HEK293T (cell line): Measurements from ENCODE around the gene GPR37.

ENCODE experiments used
- CTCF ChIA-PET: fragments of 350-600 bp; formaldehyde crosslinking; extraction: SDS; loops from one replicate; lab custom pipeline; 2021; ENCODE audit warnings: antibody characterized with exemption, inconsistent platforms; lab: Yijun Ruan, JAX
- POLR2A ChIA-PET: fragments of 350-600 bp; formaldehyde crosslinking; extraction: SDS; loops from one replicate; lab custom pipeline; 2020; ENCODE audit warnings: antibody characterized with exemption, inconsistent platforms; lab: Yijun Ruan, JAX
- DNase-seq: peaks from one replicate; pipeline ENCODE4 v3.0.0; 2012; ENCODE audit warnings: mixed read lengths; ENCODE audit errors: extremely low spot score
- ARNT ChIP-seq: fragments of 450-650 bp; IDR thresholded peaks from 2 replicates; pipeline ENCODE4 v1.6.1; 2017; ENCODE audit warnings: mild to moderate bottlenecking
- BHLHE40 ChIP-seq: fragments of 450-650 bp; IDR thresholded peaks from 2 replicates; pipeline ENCODE4 v1.6.1; 2016; ENCODE audit warnings: mild to moderate bottlenecking, moderate library complexity, borderline replicate concordance
- CTBP1 ChIP-seq: fragments of 450-650 bp; IDR thresholded peaks from 2 replicates; pipeline ENCODE4 v1.6.1; 2016; ENCODE audit warnings: borderline replicate concordance
- ELF4 ChIP-seq: fragments of 450-650 bp; IDR thresholded peaks from 2 replicates; pipeline ENCODE4 v1.6.1; 2017; ENCODE audit warnings: antibody characterized with exemption
- FOXA1 ChIP-seq: fragments of 450-650 bp; IDR thresholded peaks from 2 replicates; pipeline ENCODE4 v1.6.1; 2016; ENCODE audit warnings: mild to moderate bottlenecking
- FOXK2 ChIP-seq: fragments of 450-650 bp; IDR thresholded peaks from 2 replicates; pipeline ENCODE4 v1.6.1; 2016; ENCODE audit warnings: mild to moderate bottlenecking
- FOXM1 ChIP-seq: fragments of 450-650 bp; IDR thresholded peaks from 2 replicates; pipeline ENCODE4 v1.6.1; 2017; ENCODE audit warnings: mild to moderate bottlenecking, borderline replicate concordance
- HDGF ChIP-seq: fragments of 450-650 bp; IDR thresholded peaks from 2 replicates; pipeline ENCODE4 v1.6.1; 2017; ENCODE audit warnings: antibody characterized with exemption, borderline replicate concordance
- L3MBTL2 ChIP-seq: fragments of 450-650 bp; conservative IDR thresholded peaks from 2 replicates; pipeline ENCODE4 v1.6.1; 2016; ENCODE audit warnings: mild to moderate bottlenecking
- LEF1 ChIP-seq: fragments of 450-650 bp; IDR thresholded peaks from 2 replicates; pipeline ENCODE4 v1.6.1; 2017; ENCODE audit warnings: mild to moderate bottlenecking, borderline replicate concordance
- NFRKB ChIP-seq: fragments of 450-650 bp; IDR thresholded peaks from 2 replicates; pipeline ENCODE4 v1.6.1; 2016; ENCODE audit warnings: mild to moderate bottlenecking, moderate library complexity
- SP1 ChIP-seq: fragments of 450-650 bp; IDR thresholded peaks from 2 replicates; pipeline ENCODE4 v1.6.1; 2017
- SUZ12 ChIP-seq: fragments of 450-650 bp; IDR thresholded peaks from 2 replicates; pipeline ENCODE4 v1.6.1; 2016; ENCODE audit warnings: mild to moderate bottlenecking
- TARDBP ChIP-seq: fragments of 450-650 bp; IDR thresholded peaks from 2 replicates; pipeline ENCODE4 v1.6.1; 2016
- ZNF384 ChIP-seq: fragments of 450-650 bp; IDR thresholded peaks from 2 replicates; pipeline ENCODE4 v1.6.1; 2016
- TF ChIP-seq, protein P1 (sequence below): fragments of 450-650 bp; IDR thresholded peaks from 2 replicates; pipeline ENCODE4 v1.6.1; 2016

The GPR37 gene

DNA sequence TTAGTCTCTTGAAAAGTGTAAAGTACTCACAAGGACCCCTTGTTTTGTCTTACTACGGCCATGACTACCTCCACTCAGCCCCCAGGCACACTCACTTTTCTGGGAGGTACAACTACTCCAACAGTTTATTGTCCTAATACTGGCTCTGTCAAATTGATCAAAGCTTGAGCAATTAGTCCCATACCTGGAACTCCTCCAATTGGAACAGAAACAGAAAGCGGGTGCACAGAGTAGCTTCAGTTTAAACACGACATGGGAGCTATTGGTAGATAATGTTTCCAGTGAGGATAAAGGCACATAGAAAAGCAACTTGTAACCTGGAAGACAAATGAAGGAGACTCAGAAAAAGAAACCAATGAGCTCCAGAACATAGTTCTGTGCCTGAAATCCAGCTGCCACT lies 7.7 kb upstream of the GPR37 start:
- ChIA-PET CTCF (no interaction called here), POLR2A (no interaction called here)
- TF ChIP-seq L3MBTL2 (no peak), TARDBP (no peak), BHLHE40 (no peak), FOXM1 (no peak), NFRKB (no peak), SP1 (no peak), ELF4 (no peak), SUZ12 (no peak)
- no peak for DNase-seq

DNA sequence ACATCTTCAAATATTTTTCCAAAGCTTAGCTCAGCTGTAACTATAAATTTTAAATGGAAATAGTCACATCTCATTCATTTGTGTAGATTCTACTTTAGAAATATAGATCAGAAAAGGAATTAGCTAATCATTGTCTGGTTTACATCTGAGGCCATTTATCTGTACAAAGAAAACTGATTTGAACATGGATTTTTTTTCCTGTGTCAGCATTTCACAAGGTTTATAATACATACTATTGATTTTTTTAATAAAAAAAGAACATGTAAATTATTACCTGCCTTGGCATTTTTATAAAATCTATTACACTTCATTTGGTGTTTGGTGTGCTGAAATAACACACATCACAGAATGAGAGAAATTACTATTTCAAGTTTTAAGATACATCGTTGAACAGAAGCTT lies 3.5 kb upstream of the GPR37 start:
- ChIA-PET CTCF (no interaction called here), POLR2A (no interaction called here)

DNA sequence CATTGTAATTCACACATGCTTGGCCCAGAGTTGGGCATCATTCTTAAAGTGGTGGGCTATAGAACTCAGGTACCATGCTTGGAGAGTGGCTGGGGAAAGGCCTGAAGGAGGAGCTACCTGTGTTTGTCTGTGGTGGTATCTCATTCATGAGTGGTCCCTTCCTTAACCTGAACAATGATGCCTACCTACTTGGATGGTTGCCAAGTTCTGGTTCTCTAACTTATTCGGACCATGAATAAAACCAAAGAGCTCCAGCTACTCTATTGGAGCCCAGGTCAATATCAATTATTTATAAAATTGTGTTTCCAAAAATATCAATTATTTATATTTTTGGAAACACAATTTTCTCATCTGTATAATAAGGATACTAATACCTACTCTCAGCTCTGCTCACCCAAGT lies 2.9 kb upstream of the GPR37 start:
- POLR2A ChIA-PET: no interaction called here

More for the DNA sequence above, 3.5 kb upstream of the GPR37 start:
- TF ChIP-seq ARNT (no peak), ZNF384 (no peak), SP1 (no peak), LEF1 (no peak), FOXK2 (no peak), L3MBTL2 (no peak), CTBP1 (no peak), FOXM1 (no peak)
- TF ChIP-seq, protein P1, sequence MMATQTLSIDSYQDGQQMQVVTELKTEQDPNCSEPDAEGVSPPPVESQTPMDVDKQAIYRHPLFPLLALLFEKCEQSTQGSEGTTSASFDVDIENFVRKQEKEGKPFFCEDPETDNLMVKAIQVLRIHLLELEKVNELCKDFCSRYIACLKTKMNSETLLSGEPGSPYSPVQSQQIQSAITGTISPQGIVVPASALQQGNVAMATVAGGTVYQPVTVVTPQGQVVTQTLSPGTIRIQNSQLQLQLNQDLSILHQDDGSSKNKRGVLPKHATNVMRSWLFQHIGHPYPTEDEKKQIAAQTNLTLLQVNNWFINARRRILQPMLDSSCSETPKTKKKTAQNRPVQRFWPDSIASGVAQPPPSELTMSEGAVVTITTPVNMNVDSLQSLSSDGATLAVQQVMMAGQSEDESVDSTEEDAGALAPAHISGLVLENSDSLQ: no peak
- DNase-seq: no peak

DNA sequence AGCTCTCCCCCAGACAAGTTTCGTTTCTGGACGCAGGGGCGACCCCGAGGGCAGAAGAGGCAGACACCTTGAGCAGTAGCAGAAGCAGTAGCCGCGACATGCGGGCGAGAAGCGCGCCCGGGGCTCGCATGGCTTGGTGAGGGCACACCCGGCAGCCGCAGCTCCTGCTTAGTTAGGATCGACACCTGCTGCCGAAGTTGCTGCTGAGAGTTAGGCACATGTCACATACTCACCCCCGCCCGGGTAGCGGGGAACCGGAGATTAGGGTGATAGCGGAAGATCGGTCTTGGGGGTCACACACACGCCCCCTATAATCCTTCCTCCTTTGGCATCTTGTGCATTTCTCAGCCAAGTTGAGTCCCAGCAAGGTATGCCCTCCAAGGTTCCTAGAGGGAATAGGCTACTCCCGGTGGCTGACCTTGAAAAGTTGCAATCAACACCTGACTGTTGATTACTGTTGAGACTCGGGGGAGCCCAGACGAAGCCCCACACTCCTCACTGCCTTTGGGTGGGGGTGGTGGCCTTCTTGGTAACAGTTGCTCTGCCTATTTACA lies 668 bp downstream of the GPR37 start:
- no peak for TF ChIP-seq LEF1
- TF ChIP-seq, protein P1: no peak
- ChIA-PET POLR2A (no interaction called here), CTCF (no interaction called here)
- DNase-seq: no peak

More for the DNA sequence above, 2.9 kb upstream of the GPR37 start:
- DNase-seq: no peak
- CTCF ChIA-PET: no interaction called here
- TF ChIP-seq FOXM1 (no peak), TARDBP (no peak), ARNT (no peak), SP1 (no peak), HDGF (no peak), LEF1 (no peak), FOXA1 (no peak), L3MBTL2 (no peak), BHLHE40 (no peak), NFRKB (no peak), FOXK2 (no peak), ELF4 (no peak), ZNF384 (no peak), CTBP1 (no peak), SUZ12 (no peak)
- TF ChIP-seq, protein P1: no peak

DNA sequence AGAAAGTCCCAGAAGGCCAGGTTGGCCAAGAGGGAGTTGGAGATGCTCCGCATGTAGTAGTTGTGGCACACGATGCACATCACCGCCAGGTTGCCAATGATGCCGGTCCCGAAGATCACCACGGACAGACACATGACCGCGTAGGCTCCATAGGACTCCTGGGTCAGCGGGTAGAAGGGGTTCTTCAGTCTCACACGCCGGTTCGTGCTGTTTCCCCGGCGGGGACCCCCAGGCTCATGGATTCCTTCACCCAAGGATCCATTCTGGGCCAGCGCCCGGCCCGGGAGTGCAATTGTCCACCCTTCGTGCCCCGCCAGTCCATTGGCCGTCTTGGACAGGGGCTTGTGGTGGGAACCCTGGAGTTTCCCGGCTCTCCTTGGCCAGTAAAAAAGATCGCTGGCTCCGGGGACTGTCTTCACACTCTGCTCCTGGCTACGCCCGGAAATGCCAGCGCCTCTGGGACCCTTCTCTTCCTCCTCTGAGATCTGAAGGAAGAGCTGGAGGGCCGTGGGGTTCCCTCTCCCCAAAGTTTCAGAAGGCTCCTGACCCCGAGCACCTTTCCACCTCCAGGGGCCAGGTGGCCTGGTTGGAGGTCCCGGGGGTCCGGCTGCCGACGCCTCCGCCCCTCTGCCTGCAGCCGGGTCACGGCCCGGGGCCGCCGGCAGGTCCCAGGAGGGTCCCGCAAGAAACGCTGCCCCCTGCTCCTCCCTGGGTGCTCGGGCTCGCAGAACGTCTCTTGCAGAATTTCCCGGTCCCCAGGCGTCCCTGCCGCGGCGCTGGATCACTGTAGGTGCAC lies 1.3 kb downstream of the GPR37 start:
- ChIA-PET CTCF (no interaction called here), POLR2A (no interaction called here)
- TF ChIP-seq TARDBP (no peak), ZNF384 (no peak)
- DNase-seq: no peak

DNA sequence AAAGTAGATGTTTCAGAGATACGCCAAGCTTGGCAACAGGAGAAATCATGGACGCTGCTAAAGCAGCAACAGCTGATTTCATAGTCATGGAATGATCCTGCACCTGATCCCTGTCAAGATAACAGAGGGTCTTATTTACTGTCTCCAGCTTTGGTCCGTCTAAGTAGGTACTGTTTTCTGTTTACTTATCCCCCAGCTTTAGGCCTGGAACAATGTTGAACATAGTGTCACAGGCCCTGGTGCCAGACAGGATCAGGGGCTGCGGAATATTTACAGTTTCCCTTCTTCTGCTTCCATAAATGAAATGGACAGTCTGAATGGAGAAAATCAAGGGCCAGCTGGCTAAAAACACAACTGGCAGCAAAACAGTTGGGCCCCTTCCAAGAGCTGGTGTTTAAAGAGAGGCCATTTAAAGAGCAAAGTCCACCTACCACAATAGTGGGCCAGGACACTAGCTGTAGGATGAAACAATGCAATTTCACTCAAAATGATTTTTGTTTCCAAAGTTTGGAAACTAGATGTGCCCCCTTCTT lies 2.9 kb downstream of the GPR37 start:
- ChIA-PET POLR2A (no interaction called here), CTCF (interaction anchor here (0.6 kb wide), 1 partner anchor 297 kb away, joined by 3 read pairs; no protein-coding TSS in a partner anchor)
- no peak for DNase-seq

More for the DNA sequence above, 2.9 kb downstream of the GPR37 start:
- TF ChIP-seq NFRKB (no peak), CTBP1 (no peak), L3MBTL2 (no peak), ARNT (no peak), ZNF384 (no peak), ELF4 (no peak), TARDBP (no peak), SUZ12 (no peak), FOXM1 (no peak), SP1 (no peak), FOXA1 (no peak), HDGF (no peak), FOXK2 (no peak)
- TF ChIP-seq, protein P1: no peak
